H9 (cell line): ENCODE measurements around the gene SRA1. TPM values are rescaled to one million over a fixed set of nuclear protein-coding genes. Genes with fewer than 3 reads are reported as not detected.

ENCODE experiments used
- DNase-seq: peaks from one replicate; pipeline ENCODE4 v3.0.0-alpha.2; 2017
- H2AFZ ChIP-seq: one replicate; pipeline ENCODE4 v1.6.1; 2013; ENCODE audit warnings: mild to moderate bottlenecking, low read length, control low read depth, moderate library complexity
- H2AK5ac ChIP-seq: 2 replicates; pipeline ENCODE4 v1.6.1; 2013; ENCODE audit warnings: low read length, control low read depth, mixed read lengths; ENCODE audit not compliant: insufficient read length
- H2BK120ac ChIP-seq: one replicate; pipeline ENCODE4 v1.6.1; 2013; ENCODE audit warnings: low read depth, mild to moderate bottlenecking, low read length, control low read depth, inconsistent platforms; ENCODE audit not compliant: poor library complexity, severe bottlenecking
- H2BK12ac ChIP-seq: 2 replicates; pipeline ENCODE4 v1.6.1; 2013; ENCODE audit warnings: low read length, control low read depth, mixed read lengths, low read depth; ENCODE audit not compliant: insufficient read length
- H2BK15ac ChIP-seq: 2 replicates; pipeline ENCODE4 v1.6.1; 2013; ENCODE audit warnings: low read depth, low read length, control low read depth
- H2BK20ac ChIP-seq: one replicate; pipeline ENCODE4 v1.6.1; 2013; ENCODE audit warnings: low read depth, mild to moderate bottlenecking, low read length, control low read depth, inconsistent platforms; ENCODE audit not compliant: poor library complexity, severe bottlenecking
- H2BK5ac ChIP-seq: 2 replicates; pipeline ENCODE4 v1.6.1; 2013; ENCODE audit warnings: low read length, control low read depth, mixed read lengths; ENCODE audit not compliant: insufficient read length
- H3K14ac ChIP-seq: 2 replicates; pipeline ENCODE4 v1.6.1; 2013; ENCODE audit warnings: low read length, control low read depth; ENCODE audit not compliant: insufficient read depth
- H3K18ac ChIP-seq: 2 replicates; pipeline ENCODE4 v1.6.1; 2013; ENCODE audit warnings: low read depth, mild to moderate bottlenecking, mixed read lengths, low read length, control low read depth; ENCODE audit not compliant: insufficient read length
- H3K23ac ChIP-seq: 2 replicates; pipeline ENCODE4 v1.6.1; 2013; ENCODE audit warnings: low read length, control low read depth, mixed read lengths, low read depth; ENCODE audit not compliant: insufficient read length
- H3K23me2 ChIP-seq: 2 replicates; pipeline ENCODE4 v1.6.1; 2013; ENCODE audit warnings: low read depth, mild to moderate bottlenecking, mixed read lengths, low read length, control low read depth; ENCODE audit not compliant: insufficient read length, poor library complexity, severe bottlenecking
- H3K27ac ChIP-seq: 2 replicates; pipeline ENCODE4 v1.5.1; 2013; ENCODE audit warnings: low read length, control low read depth, mixed read lengths, low read depth; ENCODE audit not compliant: insufficient read length
- H3K27me3 ChIP-seq: 2 replicates; pipeline ENCODE4 v1.6.1; 2013; ENCODE audit warnings: low read length, control low read depth, inconsistent platforms; ENCODE audit not compliant: insufficient read depth
- H3K4ac ChIP-seq: 2 replicates; pipeline ENCODE4 v1.6.1; 2013; ENCODE audit warnings: low read depth, mild to moderate bottlenecking, control low read depth, inconsistent platforms, low read length, moderate library complexity
- H3K4me1 ChIP-seq: 2 replicates; pipeline ENCODE4 v1.6.1; 2013; ENCODE audit warnings: low read length, control low read depth, inconsistent platforms; ENCODE audit not compliant: insufficient read depth
- H3K4me2 ChIP-seq: 2 replicates; pipeline ENCODE4 v1.6.1; 2013; ENCODE audit warnings: low read length, control low read depth, mixed read lengths; ENCODE audit not compliant: insufficient read length, insufficient read depth
- H3K56ac ChIP-seq: 2 replicates; pipeline ENCODE4 v1.6.1; 2013; ENCODE audit warnings: low read depth, mild to moderate bottlenecking, mixed read lengths, low read length, control low read depth; ENCODE audit not compliant: insufficient read length
- H3K79me1 ChIP-seq: 2 replicates; pipeline ENCODE4 v1.6.1; 2013; ENCODE audit warnings: low read depth, mild to moderate bottlenecking, moderate library complexity, low read length, control low read depth, inconsistent platforms; ENCODE audit not compliant: insufficient read depth, poor library complexity, severe bottlenecking
- H3K79me2 ChIP-seq: 2 replicates; pipeline ENCODE4 v1.6.1; 2013; ENCODE audit warnings: low read length, control low read depth, inconsistent platforms; ENCODE audit not compliant: insufficient read depth
- H3K9ac ChIP-seq: 2 replicates; pipeline ENCODE4 v1.6.1; 2013; ENCODE audit warnings: low read length, control low read depth, mixed read lengths; ENCODE audit not compliant: insufficient read length; ENCODE audit errors: extremely low read depth
- H3K9me3 ChIP-seq: one replicate; pipeline ENCODE4 v1.6.1; 2013; ENCODE audit warnings: low read depth, low read length, inconsistent platforms; ENCODE audit not compliant: control insufficient read depth
- H3T11ph ChIP-seq: one replicate; pipeline ENCODE4 v1.6.1; 2013; ENCODE audit warnings: mild to moderate bottlenecking, low read length, control low read depth, inconsistent platforms
- H4K20me1 ChIP-seq: one replicate; pipeline ENCODE4 v1.6.1; 2013; ENCODE audit not compliant: control insufficient read depth, insufficient read length, insufficient read depth
- H4K5ac ChIP-seq: 2 replicates; pipeline ENCODE4 v1.6.1; 2013; ENCODE audit warnings: low read depth, mild to moderate bottlenecking, mixed read lengths, low read length, control low read depth; ENCODE audit not compliant: insufficient read length
- H4K8ac ChIP-seq: replicated peaks from 2 replicates; pipeline ENCODE4 v1.6.1; 2013; ENCODE audit warnings: low read length, control low read depth, mixed read lengths, low read depth; ENCODE audit not compliant: insufficient read length
- H4K91ac ChIP-seq: 2 replicates; pipeline ENCODE4 v1.6.1; 2013; ENCODE audit warnings: low read depth, mild to moderate bottlenecking, moderate library complexity, mixed read lengths, low read length, control low read depth; ENCODE audit not compliant: insufficient read length
- H3K27ac Mint-ChIP-seq, 3 experiments: 2 replicates in 2 of 3; 3 replicates in 1 of 3; pipeline ENCODE4 v1.8.0; 2020 to 2021; ENCODE audit warnings: mixed read lengths in 3 of 3, mild to moderate bottlenecking in 1 of 3, moderate library complexity in 1 of 3
- H3K27me3 Mint-ChIP-seq: 2 replicates; pipeline ENCODE4 v1.8.0; 2021; ENCODE audit warnings: low read depth, mild to moderate bottlenecking, moderate library complexity, mixed read lengths
- H3K36me3 Mint-ChIP-seq, 3 experiments: 2 replicates in 2 of 3; 3 replicates in 1 of 3; pipeline ENCODE4 v1.8.0; 2020 to 2021; ENCODE audit warnings: low read depth in 3 of 3, mixed read lengths in 3 of 3; ENCODE audit not compliant: insufficient read depth in 1 of 3
- H3K4me1 Mint-ChIP-seq, 2 experiments: 2 replicates each; pipeline ENCODE4 v1.8.0; 2020; ENCODE audit warnings: mixed read lengths in 2 of 2
- H3K4me3 Mint-ChIP-seq, 2 experiments: 2 replicates in 1 of 2; 3 replicates in 1 of 2; pipeline ENCODE4 v1.8.0; 2020 to 2021; ENCODE audit warnings: mild to moderate bottlenecking in 2 of 2, mixed read lengths in 2 of 2, moderate library complexity in 1 of 2
- H3K9me3 Mint-ChIP-seq, 2 experiments: 2 replicates in 1 of 2; 3 replicates in 1 of 2; pipeline ENCODE4 v1.8.0; 2020; ENCODE audit warnings: mild to moderate bottlenecking in 2 of 2, mixed read lengths in 2 of 2, moderate library complexity in 1 of 2
- CTCF ChIP-seq: fragments of 200-600 bp; sonication (generic); conservative IDR thresholded peaks from 3 replicates; pipeline ENCODE4 v1.8.0; 2021; ENCODE audit warnings: antibody characterized with exemption, mild to moderate bottlenecking
- WGBS: extraction: QIAGEN DNeasy Blood & Tissue Kit; methylation state at CpG from one replicate; pipeline ENCODE4 v1.1.7; 2013; ENCODE audit warnings: missing lambda C conversion rate, low lambda C conversion rate, mixed read lengths; ENCODE audit not compliant: insufficient read length; ENCODE audit errors: extremely low coverage; 5-methylcytosine and 5-hydroxymethylcytosine counted together
- total RNA-seq: library from RNA; stranded (reverse); gene quantifications from 2 replicates; pipeline ENCODE4 v1.2.1, GENCODE V29; 2021

SRA1 gene
- total RNA-seq, 1 experiment from 2014 or later, result 49.3 TPM

- Mint-ChIP-seq H3K36me3 (peaks cover 24 to 69% (median 63%) of the 10 kb centered on the region in 3 experiments; a peak in 6 of 7 replicates), H3K4me1 (no peaks in the 10 kb centered on the region), H3K27me3 (no peaks in the 10 kb centered on the region), H3K9me3 (no peaks in the 10 kb centered on the region; a peak in 1 of 5 replicates), H3K27ac (no peak overlapping the region), H3K4me3 (no peak overlapping the region)
- WGBS, result no CpG with 5 or more reads among the region's 1 CpG
- Histone ChIP-seq H4K5ac (no peak overlapping the region), H2BK12ac (no peak overlapping the region), H3K23me2 (no peaks in the 10 kb centered on the region), H2BK120ac (no peak overlapping the region), H3K27me3 (no peaks in the 10 kb centered on the region), H4K91ac (no peak overlapping the region), H3K27ac (no peak overlapping the region), H4K8ac (no peak overlapping the region), H3K4me2 (no peak overlapping the region), H3K79me2 (no peaks in the 10 kb centered on the region), H3K9me3 (no peaks in the 10 kb centered on the region), H4K20me1 (no peaks in the 10 kb centered on the region), H2AK5ac (no peak overlapping the region), H2BK20ac (no peak overlapping the region), H3K4me1 (no peaks in the 10 kb centered on the region), H3T11ph (no peak overlapping the region), H2BK15ac (no peak overlapping the region), H3K18ac (no peak overlapping the region), H2AFZ (no peak overlapping the region), H3K14ac (no peak overlapping the region), H3K4ac (no peak overlapping the region), H3K79me1 (no peaks in the 10 kb centered on the region), H3K9ac (no peak overlapping the region), H3K23ac (no peak overlapping the region), H2BK5ac (no peak overlapping the region), H3K56ac (no peak overlapping the region)
- no peak for TF ChIP-seq CTCF
- DNase-seq, result no peak
Observed at GRCh38 chr5:140540227-140540626, 17.0 kb downstream of the SRA1 start.
